ENCODE measurements around the gene PIAS4.
A peak's percentile ranks its signal among the peaks of the same experiment; 100 is the strongest.
"Not testable (repeated sequence)": the region's sequence is repeated elsewhere in the genome, so short reads cannot be mapped to it uniquely, and the experiment has no call there.

PIAS4 gene

DNA sequence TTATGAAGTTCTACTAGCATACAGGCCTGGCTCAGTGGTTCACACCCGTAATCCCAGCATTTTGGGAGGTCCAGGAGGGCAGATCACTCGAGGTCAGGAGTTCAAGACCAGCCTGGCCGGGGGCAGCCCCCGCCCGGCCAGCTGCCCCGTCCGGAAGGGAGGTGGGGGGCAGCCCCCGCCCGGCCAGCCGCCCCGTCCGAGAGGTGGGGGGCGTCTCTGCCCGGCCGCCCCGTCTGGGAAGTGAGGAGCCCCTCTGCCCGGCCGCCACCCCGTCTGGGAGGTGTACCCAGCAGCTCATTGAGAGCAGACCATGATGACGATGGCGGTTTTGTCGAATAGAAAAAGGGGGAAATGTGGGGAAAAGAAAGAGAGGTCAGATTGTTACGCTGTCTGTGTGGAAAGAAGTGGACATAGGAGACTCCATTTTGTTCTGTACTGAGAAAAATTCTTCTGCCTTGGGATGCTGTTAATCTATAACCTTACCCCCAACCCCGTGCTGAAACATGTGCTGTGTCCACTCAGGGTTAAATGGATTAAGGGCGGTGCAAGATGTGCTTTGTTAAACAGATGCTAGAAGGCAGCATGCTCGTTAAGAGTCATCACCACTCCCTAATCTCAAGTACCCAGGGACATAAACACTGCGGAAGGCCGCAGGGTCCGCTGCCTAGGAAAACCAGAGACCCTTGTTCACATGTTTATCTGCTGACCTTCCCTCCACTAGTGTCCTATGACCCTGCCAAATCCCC is 8.7 kb upstream of the PIAS4 start:
- not testable (repeated sequence) for DNase-seq

GRCh38 chr19:4000798-4001197 is 6.7 kb upstream of the PIAS4 start:
- not testable (repeated sequence) for DNase-seq

- not testable (repeated sequence) for DNase-seq
Observed at GRCh38 chr19:4005436-4005835, 2.1 kb upstream of the PIAS4 start.

GRCh38 chr19:4007836-4008539 is 452 bp downstream of the PIAS4 start:
- peak in 1 of 2 experiments; percentile 22 for DNase-seq

DNA sequence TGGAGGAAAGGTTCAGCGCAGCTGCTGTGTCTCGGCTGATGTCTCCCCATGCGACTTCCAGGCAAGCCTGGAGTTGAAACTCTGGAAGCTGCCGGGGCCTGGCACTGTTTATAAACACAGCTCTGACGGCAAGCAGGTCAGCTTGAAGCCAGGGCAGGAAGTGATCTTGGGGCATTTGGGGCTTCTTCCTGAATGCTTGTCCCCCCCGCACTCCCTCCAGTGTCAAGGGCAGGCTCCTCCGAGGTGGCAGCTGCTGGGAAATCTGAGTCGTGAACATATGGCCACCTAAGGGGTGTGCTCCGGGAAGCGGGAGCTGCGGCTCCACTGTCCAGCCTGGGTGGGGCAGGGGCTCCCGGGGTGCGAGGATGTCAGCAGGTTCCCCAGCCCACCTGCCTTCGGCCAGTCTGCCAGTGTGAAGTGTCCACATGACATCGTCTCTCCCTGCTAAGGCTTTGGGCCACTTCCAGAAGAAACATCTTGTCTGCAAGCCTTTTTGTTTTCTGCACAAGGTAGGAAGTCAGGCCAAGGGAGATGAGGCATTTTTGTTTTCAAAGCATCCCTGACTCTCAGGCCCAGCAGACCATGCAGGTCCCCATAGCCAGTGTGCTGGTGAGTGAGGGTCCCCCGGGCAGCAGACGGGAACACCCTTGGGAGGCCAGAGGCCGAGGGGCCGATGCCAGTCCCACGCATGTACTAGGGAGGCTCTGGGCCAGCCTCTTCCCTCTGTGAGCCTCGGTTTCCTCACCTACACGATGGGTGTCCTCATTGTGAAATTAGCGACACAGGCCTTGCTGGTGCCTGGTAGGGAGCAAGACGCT is 2.7 kb downstream of the PIAS4 start:
- no peak for DNase-seq

DNA sequence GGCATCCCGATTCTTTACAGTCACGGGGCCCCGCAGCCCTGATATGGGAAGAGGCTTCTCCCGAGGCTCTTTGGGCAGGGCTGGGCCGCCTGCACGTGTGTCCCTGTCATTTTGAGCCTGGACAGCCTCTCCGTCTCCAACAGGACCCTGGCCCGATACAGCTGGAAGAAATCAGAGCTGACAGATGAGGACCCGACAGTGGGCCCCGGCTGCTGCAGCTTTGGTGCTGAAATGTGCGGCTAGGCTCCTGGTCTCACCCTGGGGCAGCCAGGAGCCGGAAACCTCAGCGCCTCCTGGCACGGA is 3.2 kb downstream of the PIAS4 start:
- no peak for DNase-seq

GRCh38 chr19:4011430-4011829 is 3.9 kb downstream of the PIAS4 start:
- DNase-seq = not testable (repeated sequence)

DNA sequence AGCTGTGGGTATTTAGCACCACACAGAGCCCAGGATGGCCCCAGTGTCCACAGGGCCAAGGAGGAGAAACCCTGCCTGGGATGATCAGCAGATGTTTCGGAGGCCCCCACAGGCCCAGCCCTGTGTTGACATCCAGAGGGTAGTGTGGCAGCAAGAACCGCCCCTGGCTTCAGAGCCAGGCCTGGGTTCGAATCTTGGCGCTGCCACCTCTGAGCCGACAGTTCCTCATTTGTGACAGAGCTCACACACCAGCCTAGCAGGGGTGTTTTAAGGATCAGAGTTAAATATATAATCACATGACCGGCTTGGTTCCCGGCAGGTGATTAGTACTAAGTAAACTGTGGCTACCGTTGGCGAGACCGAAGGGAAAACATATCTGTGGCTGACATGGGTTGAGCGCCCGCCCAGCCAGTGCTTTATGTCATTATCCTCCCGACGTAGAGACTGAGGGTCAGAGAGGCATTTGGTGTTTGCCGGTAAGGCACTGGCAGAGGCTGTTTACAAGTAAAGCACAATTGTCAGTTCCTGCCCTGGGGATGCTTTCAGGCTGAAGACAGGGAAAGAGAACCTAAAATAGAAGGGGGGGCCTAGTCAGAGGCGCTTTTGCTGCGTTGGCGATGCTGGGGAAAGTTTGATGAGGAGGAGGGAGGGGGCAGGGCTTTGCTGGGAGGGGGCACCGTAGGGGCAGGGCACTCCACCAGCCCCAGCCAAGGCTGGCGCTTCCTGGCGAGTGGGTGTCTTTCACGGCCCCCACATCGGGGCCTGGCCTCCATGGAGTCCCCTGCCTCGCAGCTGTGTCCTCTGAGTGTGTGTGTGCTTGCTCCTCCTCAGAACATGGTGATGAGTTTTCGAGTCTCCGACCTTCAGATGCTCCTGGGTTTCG is 4.8 kb downstream of the PIAS4 start:
- DNase-seq = no peak

DNA sequence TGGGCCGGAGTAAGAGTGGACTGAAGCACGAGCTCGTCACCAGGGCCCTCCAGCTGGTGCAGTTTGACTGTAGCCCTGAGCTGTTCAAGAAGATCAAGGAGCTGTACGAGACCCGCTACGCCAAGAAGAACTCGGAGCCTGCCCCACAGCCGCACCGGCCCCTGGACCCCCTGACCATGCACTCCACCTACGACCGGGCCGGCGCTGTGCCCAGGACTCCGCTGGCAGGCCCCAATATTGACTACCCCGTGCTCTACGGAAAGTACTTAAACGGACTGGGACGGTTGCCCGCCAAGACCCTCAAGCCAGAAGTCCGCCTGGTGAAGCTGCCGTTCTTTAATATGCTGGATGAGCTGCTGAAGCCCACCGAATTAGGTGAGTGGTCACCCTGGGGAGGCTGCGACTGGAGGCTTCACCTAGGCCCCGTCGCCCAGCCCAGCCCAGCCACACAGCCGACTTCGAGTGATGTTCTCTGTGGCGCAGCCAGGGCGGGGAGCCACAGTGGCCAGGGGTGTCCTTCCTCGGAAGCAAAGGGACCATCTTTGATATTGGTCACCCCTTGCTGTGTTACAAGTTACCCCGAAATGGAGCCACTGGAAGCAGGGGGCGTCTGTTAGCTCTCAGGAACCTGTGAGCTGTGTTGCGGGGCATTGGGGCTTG is 5.6 kb downstream of the PIAS4 start:
- no peak for DNase-seq

DNA sequence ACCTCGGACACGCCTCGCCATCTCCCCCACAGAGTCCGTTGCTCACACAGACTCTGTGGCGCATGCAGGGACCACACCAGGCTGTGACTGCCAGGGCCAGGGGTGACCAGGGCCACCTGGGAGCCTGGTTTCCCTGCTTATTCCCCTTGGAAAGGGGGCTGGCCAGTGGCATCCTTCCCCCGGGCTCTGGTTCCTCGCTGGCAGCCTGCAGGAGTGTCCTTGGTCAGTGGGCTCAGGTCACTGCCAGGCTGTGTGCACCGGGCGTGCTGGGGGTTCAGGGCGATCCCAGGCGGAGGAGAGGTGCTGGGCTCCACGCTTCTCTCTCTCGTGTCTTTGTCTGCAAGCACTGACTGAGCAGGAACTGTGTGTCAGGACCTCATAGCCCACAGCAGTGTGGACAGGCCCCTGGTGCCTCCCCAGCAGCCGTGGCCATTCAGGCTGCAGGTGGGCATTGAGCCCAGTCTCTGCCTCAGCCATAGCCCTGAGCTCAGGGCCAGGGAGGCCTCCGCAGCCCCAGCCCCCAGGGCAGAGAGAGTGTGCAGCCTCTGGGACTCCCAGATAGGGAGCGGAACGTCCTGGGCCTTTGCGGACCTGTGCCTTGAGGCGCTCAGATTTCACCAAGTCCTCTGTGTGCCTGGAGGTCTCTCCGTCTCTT is 6.5 kb downstream of the PIAS4 start:
- no peak for DNase-seq

DNA sequence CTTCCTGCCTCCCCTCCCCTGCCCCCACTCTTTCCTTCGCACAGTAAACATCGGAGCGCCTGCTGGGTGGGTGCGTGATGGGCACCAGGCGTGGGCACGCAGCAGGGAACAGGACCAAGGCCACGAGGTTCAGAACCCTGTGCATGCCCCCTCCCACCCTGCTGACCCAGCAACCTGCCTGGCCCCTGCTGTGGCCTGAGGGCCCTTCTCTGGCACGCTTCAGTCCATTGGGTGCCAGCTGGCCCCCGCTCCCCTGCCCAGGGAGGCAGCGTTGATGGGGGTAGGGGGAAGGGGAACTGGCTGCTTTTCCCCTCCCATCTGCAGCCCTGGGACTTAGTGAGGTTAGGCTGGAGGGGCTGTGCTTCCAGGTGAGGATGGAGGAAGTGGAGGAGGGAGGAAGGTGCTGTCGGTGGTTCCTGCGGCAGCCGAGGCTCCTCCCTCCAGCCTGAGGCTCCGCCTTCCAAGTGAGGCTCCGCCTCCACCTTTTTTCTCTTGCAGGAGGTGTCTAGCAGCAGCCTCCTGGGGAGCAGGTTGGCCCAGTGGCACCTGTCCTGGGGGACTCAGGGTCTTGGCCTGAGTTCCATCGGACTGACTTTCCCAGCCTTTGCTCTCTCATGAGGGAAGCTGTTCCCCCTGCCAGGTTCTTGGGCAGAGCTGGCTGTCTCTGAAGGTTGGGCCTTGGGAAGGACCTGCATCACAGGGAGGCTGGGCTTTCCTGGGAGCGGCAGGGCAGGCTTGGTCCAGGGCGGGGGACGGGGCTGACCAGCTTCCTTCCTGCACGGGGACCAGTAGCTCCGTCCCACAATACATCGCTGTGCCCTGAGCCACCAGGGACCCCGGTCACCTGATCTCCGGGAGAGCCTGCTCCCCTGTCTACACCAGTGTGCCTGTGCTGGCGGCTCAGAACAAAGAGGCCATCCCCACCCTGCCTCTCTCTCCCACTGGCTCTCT is 7.3 kb downstream of the PIAS4 start:
- no peak for DNase-seq

- DNase-seq = no peak
Observed at GRCh38 chr19:4015705-4016402, 8.3 kb downstream of the PIAS4 start.

DNA sequence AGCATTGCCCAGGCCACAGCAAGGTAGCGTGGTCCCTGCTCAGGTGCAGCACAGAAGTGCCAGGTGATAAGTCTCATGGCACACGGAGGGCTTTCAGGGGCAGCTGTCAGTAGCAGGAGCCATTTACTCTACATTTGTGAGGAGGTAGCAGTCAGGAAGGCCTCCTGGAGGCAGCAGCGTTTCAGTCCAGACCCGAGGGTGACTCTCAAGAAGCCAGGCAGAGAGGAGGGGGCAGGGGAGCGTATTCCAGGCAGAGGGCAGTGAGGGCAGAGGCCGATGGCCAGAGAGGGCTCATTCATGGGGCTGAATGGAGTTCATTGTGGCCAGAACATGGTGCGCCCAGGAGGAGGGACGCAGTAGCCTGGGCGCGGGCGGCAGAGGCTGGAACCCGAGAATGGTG is 8.9 kb downstream of the PIAS4 start:
- no peak for DNase-seq

- DNase-seq = no peak
Observed at GRCh38 chr19:4016903-4017638, 9.5 kb downstream of the PIAS4 start.

DNA sequence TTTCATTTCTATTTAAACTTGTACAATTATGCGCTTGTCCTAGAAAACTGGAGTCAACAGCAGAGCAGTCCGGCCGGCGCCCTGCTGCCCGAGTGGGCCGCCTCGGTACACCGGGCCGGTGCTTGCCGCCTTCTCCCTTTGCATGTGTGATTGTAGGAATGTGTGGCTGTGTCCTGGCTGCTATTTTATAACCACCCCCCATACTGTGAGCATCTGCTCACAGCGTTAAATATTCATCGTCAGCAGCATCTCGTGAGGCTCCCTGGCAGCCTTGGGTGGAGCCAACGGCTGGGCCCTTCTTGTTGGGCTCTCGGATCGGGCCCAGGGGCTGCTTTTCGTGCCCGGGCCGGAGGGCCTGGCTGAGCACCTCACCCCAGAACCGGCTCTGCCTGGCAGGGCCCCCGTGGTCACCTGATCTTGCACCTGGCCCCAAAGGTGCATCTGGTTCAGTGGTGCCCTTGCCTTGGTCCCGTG is 10.6 kb downstream of the PIAS4 start:
- DNase-seq = no peak

DNA sequence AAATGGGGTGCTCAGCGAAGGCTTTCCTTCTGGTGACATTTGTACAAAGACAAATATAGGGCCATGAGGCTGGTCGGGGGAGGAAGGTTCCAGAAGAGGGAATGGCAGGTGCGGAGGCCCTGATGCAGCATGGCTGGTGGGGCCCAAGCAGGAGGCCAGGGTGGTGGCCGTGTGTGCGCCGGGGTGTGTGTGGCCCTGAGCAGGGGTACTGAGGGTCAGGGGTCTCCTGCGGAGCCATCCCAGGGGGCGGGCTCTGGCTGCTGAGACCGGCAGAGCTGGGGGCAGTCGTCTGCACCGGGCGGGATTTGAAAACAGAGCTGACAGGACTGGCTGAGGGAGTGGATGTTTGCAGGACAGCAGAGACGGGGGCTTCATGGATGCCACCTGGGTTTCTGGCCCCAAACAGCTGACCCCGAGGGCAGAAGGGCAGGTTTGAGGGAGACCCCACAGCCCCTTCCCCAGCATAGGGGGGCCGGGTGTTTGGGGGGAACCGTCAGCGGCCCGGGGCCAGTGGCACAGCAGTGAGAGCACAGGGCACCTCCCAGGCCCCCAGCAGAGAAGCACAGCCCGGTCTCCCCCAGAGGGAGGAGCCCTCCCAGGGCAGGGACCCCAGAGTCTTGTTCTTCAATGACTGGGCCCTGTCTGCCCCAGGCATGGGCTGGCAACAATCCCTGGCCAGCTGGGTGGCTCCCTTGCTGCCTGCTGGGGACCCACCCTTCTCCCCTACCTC is 11.4 kb downstream of the PIAS4 start:
- no peak for DNase-seq

DNA sequence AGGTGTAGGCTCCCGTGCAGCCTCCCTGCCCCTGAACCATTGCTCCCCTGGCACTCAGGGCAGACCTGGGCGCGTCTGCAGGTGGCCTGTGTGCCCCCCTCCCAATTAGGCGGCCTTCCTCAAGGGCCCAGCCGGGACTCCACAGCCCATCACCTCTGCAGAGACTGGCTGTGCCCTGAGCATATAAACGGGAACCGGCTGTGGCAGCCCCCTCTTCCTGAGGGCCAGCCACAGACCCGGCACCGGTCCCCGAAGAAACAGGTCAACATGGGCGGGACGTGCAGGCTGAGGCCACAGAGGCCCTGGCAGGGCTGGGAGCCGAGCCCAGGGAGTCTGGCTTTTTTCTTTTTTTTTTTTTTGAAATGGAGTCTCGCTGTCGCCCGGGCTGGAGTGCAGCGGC is 12.0 kb downstream of the PIAS4 start:
- DNase-seq = no peak
